Uterus (tissue), 2 donors: ENCODE measurements around the gene CAPZB.

Source experiments
- CTCF ChIP-seq, 4 experiments: fragments of 200-600 bp in 2 of 4; fragments of 450-650 bp in 2 of 4; sonication (generic) in 2 of 4; IDR thresholded peaks; one replicate each; pipeline ENCODE4 v1.5.1; 2016 to 2019; ENCODE audit warnings: antibody characterized with exemption in 4 of 4, mild to moderate bottlenecking in 2 of 4, moderate library complexity in 1 of 4
- POLR2A ChIP-seq, 2 donors: fragments of 450-650 bp; IDR thresholded peaks; one replicate each; pipeline ENCODE4 v1.6.1; 2016; ENCODE audit warnings: antibody characterized with exemption in 2 of 2, mild to moderate bottlenecking in 1 of 2, moderate library complexity in 1 of 2

GRCh38 chr1:19483261-19483660 is 2.1 kb downstream of the CAPZB start:
- TF ChIP-seq CTCF (IDR thresholded peaks at IDR 0.05) = no peak
- TF ChIP-seq POLR2A (IDR thresholded peaks at IDR 0.05) = no peak
